ENCODE results near the gene CD47.

GRCh38 chr3:108088697-108089096, 2.1 kb downstream of the CD47 start:
- TF ChIP-seq CTCF (IDR thresholded peaks at IDR 0.05; ENCODE audit: insufficient read depth, low read depth, low read length) (no peak), EZH2 (IDR thresholded peaks at IDR 0.05; ENCODE audit: insufficient read depth, low read length) (no peak)

Measured in astrocyte (in vitro differentiated cells and primary cell).